ENCODE measurements around the gene IMMP2L. TPM values are rescaled to one million over a fixed set of nuclear protein-coding genes. Genes with fewer than 3 reads are reported as not detected.

Gene IMMP2L
- total and polyA plus RNA-seq, 2 of the 4 experiments (the other 2 are of a cell fraction), result 5.8 to 9.3 TPM

DNA sequence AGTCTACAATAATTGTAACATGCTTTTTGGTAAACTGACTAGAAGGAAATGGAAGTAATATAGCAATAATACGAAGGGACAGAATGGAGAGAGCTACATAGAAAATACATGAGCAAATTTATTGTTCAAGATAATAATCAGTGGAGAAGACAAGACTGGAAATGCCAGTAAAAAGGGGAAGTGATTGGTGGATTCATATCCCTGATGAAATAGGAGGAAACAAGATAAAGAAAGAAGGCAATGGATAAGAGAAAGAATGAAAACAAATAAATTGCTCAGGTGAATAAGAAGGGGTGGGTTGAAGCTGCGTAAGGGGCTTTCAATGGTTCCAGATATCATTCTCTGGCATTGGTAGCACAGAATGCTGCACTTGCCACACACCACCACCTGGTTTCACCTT lies 335.5 kb downstream of the IMMP2L start:
- no CpG with 5 or more reads among the region's 2 CpGs for WGBS, 2 experiments (ENCODE audit: extremely low coverage in 2 of 2, insufficient read length in 1 of 2)
- Histone ChIP-seq H2BK120ac (ENCODE audit: low read depth, low read length) (no peak overlapping the region), H2AFZ (replicated peaks; ENCODE audit: low read length, poor library complexity) (no peak overlapping the region), H4K5ac (ENCODE audit: low read depth, low read length) (no peak overlapping the region), H4K91ac (ENCODE audit: insufficient read depth, low read depth, low read length) (no peak overlapping the region), H3K23ac (ENCODE audit: low read depth, low read length) (no peak overlapping the region), H4K8ac (ENCODE audit: low read depth in 2 of 2, low read length in 2 of 2) (no peak overlapping the region), H3K4me1 (ENCODE audit: control insufficient read depth, insufficient read depth, low read length) (no peaks in the 10 kb centered on the region), H3K9me3 (ENCODE audit: control insufficient read depth, insufficient read depth, low read length) (no peaks in the 10 kb centered on the region), H3K4me2 (ENCODE audit: low read depth, low read length) (no peak overlapping the region), H4K20me1 (ENCODE audit: insufficient read depth, low read length) (no peaks in the 10 kb centered on the region), H2AK5ac (ENCODE audit: low read depth, low read length) (no peak overlapping the region), H3K4ac (ENCODE audit: low read depth, low read length) (no peak overlapping the region), H3K79me1 (ENCODE audit: low read depth in 1 of 2, low read length in 2 of 2) (no peaks in the 10 kb centered on the region), H3K9me1 (ENCODE audit: insufficient read depth, low read length) (no peaks in the 10 kb centered on the region), H3K27me3 (ENCODE audit: control insufficient read depth, insufficient read depth, low read length) (no peaks in the 10 kb centered on the region), H3K36me3 (ENCODE audit: control insufficient read depth, insufficient read depth, low read length) (no peaks in the 10 kb centered on the region), H3K56ac (ENCODE audit: extremely low read depth, insufficient read depth, low read length) (no peak overlapping the region), H3K27ac (ENCODE audit: insufficient read depth, low read length) (no peak overlapping the region), H2AK9ac (replicated peaks; ENCODE audit: low read depth, low read length, poor library complexity) (no peak overlapping the region), H3K18ac (ENCODE audit: low read depth, low read length) (no peak overlapping the region), H2BK5ac (ENCODE audit: low read depth, low read length, poor library complexity, severe bottlenecking) (no peak overlapping the region), H2BK20ac (ENCODE audit: low read depth, low read length) (no peak overlapping the region), H3K14ac (replicated peaks; ENCODE audit: low read depth, low read length) (no peak overlapping the region), H3K4me3 (ENCODE audit: insufficient read depth, low read depth, low read length) (no peak overlapping the region), H3K9ac (ENCODE audit: low read depth, low read length) (no peak overlapping the region), H2BK15ac (ENCODE audit: low read depth, low read length) (no peak overlapping the region; the same call in 2 of the 3 replicates)
- intact Hi-C loops (cut with micrococcal nuclease), result no loop called here
- dilution Hi-C loops (cut with HindIII; ENCODE audit: low sequenced_read_pairs, unreplicated experiment), result no loop called here
- CTCF ChIA-PET, result interaction anchor here (1.3 kb wide), 1 partner anchor 25 kb away, joined by 3 read pairs; no protein-coding TSS in a partner anchor
- no peak for DNase-seq
- in situ Hi-C loops (cut with MboI; ENCODE audit: low sequenced_read_pairs), result no loop called here
- TF ChIP-seq BHLHE40 (IDR thresholded peaks at IDR 0.05; ENCODE audit: low read depth, low read length) (no peak), SMC3 (IDR thresholded peaks at IDR 0.05; ENCODE audit: low read depth, low read length) (no peak), RFX5 (IDR thresholded peaks at IDR 0.05; ENCODE audit: low read depth, low read length) (no peak), CHD1 (IDR thresholded peaks at IDR 0.05; ENCODE audit: low read depth, low read length) (no peak), FOS (IDR thresholded peaks at IDR 0.05; ENCODE audit: low read depth, low read length) (no peak)
- POLR2A ChIA-PET (ENCODE audit: unreplicated experiment), result no interaction called here
- ATAC-seq (ENCODE audit: low read depth), result no peak
- no TSS peak for BruUV-seq (replicated peaks)
